Stromal cell of bone marrow (primary cell): ENCODE data around the gene NRDC.
"Not testable (repeated sequence)": the region's sequence is repeated elsewhere in the genome, so short reads cannot be mapped to it uniquely, and the experiment has no call there.

Experiments used
- DNase-seq: peaks from one replicate; pipeline ENCODE4 v3.0.0-alpha.2; 2012; ENCODE audit warnings: low read depth

Gene NRDC

GRCh38 chr1:51878616-51879336 lies at the start of gene NRDC:
NRDC (minus strand) TSS chr1:51878727; CDS start chr1:51878615, 112 bp downstream.
- DNase-seq = peak; percentile 100

- no peak for DNase-seq
These were observed 48.5 kb upstream of the NRDC start for GRCh38 chr1:51927029-51927428.

GRCh38 chr1:51926171-51926812 lies 47.8 kb upstream of the NRDC start:
- DNase-seq = peak; percentile 44

- no peak for DNase-seq
These were observed 45.9 kb upstream of the NRDC start for GRCh38 chr1:51924455-51924854.

GRCh38 chr1:51922040-51922439 lies 43.5 kb upstream of the NRDC start:
- no peak for DNase-seq

- no peak for DNase-seq
These were observed 41.6 kb upstream of the NRDC start for GRCh38 chr1:51920130-51920529.

GRCh38 chr1:51919684-51920083 lies 41.2 kb upstream of the NRDC start:
- DNase-seq = no peak

GRCh38 chr1:51916587-51917405 lies 38.3 kb upstream of the NRDC start:
- no peak for DNase-seq

- no peak for DNase-seq
These were observed 37.4 kb upstream of the NRDC start for GRCh38 chr1:51915951-51916350.

- DNase-seq = no peak
These were observed 34.4 kb upstream of the NRDC start for GRCh38 chr1:51912881-51913280.

GRCh38 chr1:51910221-51911000 lies 31.9 kb upstream of the NRDC start:
- DNase-seq = no peak

GRCh38 chr1:51908499-51908898 lies 30.0 kb upstream of the NRDC start:
- DNase-seq = no peak

- no peak for DNase-seq
These were observed 28.7 kb upstream of the NRDC start for GRCh38 chr1:51907079-51907702.

GRCh38 chr1:51906306-51907078 lies 28.0 kb upstream of the NRDC start:
- DNase-seq = no peak

GRCh38 chr1:51902456-51902855 lies 23.9 kb upstream of the NRDC start:
- no peak for DNase-seq

GRCh38 chr1:51901151-51901550 lies 22.6 kb upstream of the NRDC start:
- no peak for DNase-seq

- DNase-seq = no peak
These were observed 20.5 kb upstream of the NRDC start for GRCh38 chr1:51899022-51899421.

GRCh38 chr1:51898090-51898734 lies 19.7 kb upstream of the NRDC start:
- no peak for DNase-seq

GRCh38 chr1:51897699-51898031 lies 19.1 kb upstream of the NRDC start:
- no peak for DNase-seq

- not testable (repeated sequence) for DNase-seq
These were observed 16.2 kb upstream of the NRDC start for GRCh38 chr1:51894748-51895147.

GRCh38 chr1:51878308-51878615 lies 265 bp downstream of the NRDC start:
- no peak for DNase-seq
